ENCODE results near the gene NDOR1.
"Not testable (repeated sequence)": the region's sequence is repeated elsewhere in the genome, so short reads cannot be mapped to it uniquely, and the experiment has no call there.

The NDOR1 gene

GRCh38 chr9:137245450-137246421 lies 40.2 kb downstream of the NDOR1 start:
- no peak for DNase-seq

DNA sequence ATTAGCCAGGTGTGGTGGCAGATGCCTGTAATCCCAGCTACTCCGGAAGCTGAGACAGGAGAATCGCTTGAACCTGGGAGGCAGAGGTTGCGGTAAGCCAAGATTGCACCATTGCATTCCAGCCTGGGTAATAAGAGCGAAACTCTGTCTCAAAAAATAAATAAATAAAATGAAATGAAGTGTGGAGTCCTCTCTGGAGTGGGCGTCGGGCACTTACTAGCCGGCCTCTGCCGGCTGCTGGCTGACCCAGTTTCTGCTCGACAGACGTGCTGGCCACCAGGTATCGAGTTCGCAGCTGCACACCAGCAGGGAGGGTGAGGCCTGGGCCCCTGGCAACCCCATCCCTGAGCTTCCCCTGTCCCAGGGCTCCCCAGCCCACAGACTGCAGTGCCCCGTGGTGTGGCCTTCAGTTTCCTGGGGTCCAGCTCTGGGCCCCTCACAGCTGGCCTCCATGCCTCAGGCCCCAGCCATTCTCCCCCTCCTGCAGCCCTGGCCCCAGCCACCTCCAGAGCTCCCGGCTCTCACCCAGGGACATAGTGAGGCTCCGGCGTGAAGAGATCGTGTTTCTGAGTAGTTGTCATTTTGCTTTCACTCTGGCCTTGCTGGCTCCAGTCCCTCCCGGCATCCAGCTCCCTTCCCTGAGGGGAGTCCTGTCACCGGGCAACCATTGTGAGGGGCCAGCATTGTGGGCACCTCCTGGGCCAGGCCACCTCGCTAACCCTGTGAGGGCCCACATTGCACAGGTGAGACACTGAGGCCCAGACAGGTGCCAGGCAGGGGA lies 41.8 kb downstream of the NDOR1 start:
- peak; percentile 33 for DNase-seq

DNA sequence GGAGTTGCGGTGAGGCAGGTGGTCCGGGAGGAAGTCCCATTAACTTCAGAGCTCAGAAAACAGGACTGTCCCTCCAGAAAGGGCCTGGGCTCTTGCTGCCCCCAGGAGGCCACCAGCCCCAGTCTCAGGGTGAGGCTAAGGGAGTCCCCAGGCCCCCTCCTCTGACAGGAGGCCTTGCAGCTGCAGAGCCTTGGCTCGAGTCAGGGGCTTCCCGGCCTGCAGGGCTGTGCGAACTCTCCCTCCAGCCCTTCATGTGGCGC lies 42.3 kb downstream of the NDOR1 start:
- DNase-seq, result no peak

DNA sequence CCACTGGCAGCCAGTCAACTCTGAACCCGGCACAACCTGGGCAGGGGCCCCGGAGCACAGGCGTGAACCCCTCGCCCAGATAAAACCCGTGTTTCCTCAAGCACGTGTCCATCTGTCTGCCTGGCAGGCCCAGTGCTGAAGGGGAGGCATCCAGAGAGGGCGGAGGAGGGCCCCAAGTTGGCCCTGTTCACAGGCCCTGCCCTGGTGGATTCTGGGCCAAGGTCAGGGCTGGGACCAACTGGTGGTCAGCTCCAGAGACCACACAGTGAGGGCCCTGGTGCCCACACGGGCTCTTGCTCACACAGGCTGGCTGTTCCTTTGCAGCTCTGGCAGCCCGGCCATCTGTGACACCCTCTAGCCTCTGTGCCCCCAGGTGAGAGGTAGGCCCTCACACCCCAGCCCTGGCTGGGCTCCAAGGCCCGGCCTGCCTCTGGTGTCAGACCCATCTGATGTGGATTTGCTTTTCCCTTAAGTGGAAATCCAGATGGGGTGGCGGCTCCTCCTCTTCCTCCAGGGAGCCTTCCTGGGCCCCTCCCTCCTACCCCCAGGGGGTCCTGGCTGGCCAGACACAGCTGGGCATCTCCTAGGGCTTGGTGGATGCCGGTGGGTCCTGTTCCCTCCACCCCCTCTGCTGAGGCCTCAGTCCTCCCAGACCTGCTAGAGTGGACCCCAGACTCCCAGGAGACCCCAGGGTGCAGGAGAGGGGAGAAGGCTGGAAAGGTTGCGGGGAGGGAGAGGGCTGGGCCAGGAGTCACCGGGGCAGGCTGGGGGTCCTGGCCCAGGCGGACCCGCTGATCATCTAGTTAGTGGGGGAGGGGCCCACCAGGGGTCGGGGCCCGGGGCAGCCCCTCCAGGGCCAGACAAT lies 45.1 kb downstream of the NDOR1 start:
- DNase-seq, result no peak

DNA sequence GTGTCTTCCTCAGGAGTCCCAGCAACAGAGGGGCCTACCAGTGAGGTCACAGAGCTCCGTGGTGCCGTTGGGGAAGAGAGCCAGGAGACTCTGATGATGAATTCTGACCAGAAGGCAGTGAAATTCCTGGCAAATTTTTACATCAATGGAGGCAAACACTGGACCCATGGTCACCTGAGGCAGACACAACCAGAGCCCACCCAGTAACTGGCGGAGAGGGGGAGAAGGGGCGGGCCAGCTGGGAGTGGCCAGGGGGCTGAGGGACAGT lies 45.6 kb downstream of the NDOR1 start, which contains the start of gene STPG3:
Gene STPG3, plus strand, starts transcription at position 93 of the 268 bp plus-strand sequence. Its CDS starts 1 bp downstream, at position 94.
- no peak for DNase-seq

- no peak for DNase-seq
Measured at GRCh38 chr9:137251490-137252268, 46.2 kb downstream of the NDOR1 start.

DNA sequence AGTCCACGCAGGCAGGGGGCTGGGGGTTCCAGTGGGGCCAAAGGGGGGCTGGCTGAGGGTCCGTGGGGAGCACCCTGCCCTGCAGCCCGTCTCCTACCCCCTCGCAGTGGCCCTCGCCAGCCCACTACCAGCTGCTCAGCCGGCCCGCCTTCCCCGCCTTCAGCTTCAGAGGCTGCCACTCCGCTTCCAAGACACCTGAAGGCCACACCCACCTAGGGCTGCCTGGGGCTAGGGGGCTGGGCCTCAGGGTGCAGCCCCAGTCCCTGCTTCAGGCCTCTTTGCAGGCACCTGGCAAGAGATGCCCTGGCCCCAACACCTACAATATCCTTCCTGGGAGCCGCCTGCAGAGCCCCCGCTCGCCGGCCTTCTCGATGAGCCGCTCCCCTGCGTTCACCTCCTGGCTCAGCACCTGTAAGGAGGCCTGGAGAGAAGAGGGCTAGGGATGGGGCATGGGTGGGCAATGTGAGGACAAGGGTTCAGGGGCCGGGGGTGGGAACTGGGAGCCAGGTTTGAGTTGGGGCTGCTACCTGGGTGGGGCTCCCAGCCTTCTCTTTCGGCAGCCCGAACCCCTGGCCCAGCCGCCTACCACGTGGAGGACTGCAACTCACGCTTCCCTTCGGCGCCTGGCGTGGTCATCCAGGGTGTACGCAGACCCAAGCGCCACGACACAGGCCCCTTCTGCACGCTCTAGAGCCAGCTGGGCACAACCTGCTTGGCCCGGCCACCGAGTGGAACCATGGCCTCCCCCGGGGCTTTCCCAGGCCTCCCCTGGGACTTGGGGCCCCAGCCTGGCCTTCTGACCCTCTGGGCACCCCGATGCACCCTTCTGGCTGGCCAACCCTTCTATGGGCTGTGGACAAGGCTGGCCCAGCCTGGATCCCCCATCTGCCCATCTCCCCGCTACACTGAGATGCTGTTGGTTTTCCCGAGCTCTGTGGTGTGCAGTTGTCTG lies 47.3 kb downstream of the NDOR1 start:
- peak; percentile 75 for DNase-seq

DNA sequence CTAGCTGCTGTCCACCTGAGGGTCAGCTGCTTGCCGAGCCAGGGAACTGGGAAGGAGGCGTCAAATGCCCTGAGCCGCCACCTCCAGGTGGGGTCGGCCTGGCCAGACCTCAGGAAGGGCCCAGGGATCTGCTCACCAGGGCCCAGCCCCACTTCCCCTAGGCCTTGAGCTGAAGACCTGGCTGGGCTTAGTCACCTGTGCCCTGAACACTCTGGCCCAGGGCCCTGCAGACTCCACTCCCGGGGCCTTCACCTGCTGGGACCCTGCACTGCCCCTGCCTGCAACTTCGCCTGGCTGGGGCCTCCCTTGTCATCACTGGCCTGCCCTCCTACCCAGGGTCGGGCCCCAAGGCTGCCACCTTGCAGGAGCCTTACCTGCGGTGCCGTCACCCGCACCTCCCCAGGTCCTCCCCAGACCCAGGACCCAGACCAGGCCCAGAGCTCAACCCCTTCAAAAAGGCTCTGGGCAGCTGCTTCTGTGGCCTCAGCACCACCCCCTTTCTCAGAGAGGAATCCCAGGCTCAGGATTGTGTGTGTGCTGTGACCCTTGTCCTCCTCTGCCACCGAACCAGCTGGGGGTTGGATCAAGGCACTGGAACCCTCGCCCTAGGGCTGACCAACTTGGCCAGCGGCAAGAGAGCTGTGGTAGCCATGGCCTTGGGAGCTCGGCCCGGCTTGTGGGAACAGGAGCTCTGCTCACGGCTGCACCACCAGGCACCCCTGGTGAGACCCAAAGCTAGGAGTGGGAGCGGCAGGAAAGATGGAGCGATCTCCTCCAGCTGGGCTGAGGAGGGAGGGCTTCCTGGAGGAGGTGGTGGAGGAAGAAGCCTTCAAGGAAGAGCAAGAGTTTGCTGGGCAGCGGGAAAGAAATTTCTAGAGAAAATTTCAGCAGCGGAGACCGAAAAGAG lies 48.5 kb downstream of the NDOR1 start:
- no peak for DNase-seq

- DNase-seq, result peak; percentile 84
Measured at GRCh38 chr9:137254624-137255447, 49.3 kb downstream of the NDOR1 start, which contains the start of gene NELFB. TSS of gene NELFB (plus strand) at chr9:137255327.

DNA sequence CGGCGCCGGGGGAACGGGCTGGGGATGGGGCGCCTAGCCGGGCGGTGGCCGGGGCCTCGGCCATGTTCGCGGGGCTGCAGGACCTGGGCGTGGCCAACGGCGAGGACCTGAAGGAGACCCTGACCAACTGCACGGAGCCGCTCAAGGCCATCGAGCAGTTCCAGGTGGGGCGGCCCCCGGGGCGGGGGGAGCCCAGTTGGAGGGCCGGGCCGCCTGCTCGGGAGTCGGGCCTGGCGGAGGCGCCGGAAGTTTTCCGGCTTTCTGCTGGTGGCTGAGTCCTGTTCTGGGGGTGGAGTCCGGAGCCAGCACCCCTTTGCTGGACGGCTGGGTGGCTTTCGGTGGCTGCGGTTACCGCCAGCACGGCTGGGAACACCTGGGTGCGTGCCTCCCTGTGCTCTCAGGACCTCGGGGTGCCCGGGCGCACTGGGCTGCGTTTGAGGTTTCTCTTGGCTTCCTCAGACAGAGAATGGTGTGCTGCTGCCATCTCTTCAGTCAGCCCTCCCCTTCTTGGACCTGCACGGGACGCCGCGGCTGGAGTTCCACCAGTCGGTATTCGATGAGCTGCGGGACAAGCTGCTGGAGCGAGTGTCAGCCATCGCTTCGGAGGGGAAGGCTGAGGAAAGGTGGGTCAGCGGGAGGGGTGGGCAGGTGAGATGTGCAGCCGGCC lies 50.1 kb downstream of the NDOR1 start:
- DNase-seq, result peak; percentile 52

GRCh38 chr9:137256362-137256761 lies 50.9 kb downstream of the NDOR1 start:
- DNase-seq, result no peak

DNA sequence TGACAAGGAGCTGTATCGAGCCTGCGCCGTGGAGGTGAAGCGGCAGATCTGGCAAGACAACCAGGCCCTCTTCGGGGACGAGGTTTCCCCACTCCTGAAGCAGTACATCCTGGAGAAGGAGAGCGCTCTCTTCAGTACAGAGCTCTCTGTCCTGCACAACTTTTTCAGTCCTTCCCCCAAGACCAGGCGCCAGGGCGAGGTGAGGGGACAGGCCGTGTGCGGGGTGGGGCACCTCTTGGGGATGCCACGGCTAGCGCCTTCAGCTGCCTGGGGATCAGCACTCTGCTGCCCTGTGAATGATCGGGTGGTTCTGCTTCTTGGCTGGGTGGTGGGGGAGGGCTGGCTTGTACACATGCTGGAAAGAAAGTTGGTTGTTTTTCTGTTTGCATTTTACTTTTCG lies 51.4 kb downstream of the NDOR1 start:
- DNase-seq, result no peak

GRCh38 chr9:137262173-137262908 lies 56.8 kb downstream of the NDOR1 start:
- DNase-seq, result not testable (repeated sequence)

- no peak for DNase-seq
Measured at GRCh38 chr9:137262909-137263285, 57.4 kb downstream of the NDOR1 start.

DNA sequence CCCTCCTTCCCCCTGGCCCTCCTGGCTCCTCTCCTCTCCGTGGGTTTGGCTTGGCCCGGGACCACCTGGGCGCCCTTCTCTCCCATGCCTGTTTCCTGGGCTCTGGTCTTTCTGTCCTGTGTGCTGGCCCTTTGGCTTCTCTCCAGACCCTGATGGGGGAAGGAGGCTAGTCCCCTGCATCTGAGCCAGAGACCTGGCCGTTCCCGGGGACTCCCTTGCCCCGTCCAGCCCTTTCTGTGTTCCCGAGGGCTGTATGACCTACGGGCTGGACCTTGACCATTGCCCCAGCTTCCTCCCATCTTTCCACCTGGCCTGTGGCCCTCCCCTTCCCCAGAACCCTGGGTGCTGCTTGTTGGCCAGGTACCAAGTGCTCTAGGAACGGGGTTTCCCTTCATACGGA lies 58.0 kb downstream of the NDOR1 start:
- DNase-seq, result no peak

DNA sequence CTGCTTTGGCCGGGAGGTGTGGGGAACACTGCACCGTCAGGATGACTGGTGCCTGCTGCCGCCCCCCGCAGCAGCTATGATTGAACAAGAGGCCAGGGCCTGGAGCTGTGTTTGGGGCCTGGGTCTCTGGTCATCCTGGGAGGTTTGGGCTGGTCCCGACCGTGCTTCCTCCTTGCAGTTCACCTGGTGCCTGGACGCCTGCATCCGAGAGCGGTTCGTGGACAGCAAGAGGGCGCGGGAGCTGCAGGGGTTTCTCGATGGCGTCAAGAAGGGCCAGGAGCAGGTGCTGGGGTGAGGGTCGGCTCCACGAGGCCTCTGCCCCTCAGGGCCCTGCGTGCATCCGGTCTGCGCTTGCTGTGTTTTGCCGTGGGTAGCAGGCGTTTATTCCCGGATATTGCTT lies 58.6 kb downstream of the NDOR1 start:
- no peak for DNase-seq

DNA sequence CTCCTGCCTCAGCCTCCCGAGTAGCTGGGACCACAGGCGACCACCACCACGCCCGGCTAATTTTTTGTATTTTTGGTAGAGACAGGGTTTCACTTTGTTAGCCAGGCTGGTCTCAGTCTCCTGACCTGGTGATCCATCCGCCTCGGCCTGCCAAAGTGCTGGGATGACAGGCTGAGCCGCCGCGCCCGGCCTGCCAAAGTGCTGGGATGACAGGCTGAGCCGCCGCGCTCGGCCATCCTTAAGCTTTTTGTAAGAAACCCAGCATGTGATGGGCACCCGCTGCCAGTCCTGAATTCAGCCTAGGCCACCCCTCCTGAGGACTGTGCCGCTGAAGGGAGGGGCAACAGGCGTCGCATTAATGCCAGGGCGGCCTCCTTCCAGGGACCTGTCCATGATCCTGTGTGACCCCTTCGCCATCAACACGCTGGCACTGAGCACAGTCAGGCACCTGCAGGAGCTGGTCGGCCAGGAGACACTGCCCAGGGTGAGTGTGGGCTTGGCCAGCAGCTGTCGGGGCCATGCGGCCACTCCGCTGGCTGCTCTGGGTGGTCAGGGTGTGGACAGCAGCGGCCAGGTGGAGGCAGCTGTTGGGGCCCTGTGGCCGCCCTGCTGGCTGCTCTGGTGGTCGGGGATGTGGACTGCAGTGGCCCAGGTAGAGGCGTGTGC lies 60.1 kb downstream of the NDOR1 start:
- no peak for DNase-seq
